Large intestine (tissue), 3 donors: ENCODE data around the gene ERICH2. TPM values are rescaled to one million over a fixed set of nuclear protein-coding genes. Genes with fewer than 3 reads are reported as not detected.
A peak's percentile ranks its signal among the peaks of the same experiment; 100 is the strongest.

Experiments used
- DNase-seq, 2 donors: peaks; one replicate each; pipeline versions ENCODE4 v3.0.0 to v3.0.0-alpha.2; 2013
- H3K27ac ChIP-seq: one replicate; pipeline ENCODE4 v1.5.1; 2013; ENCODE audit warnings: low read length
- H3K27me3 ChIP-seq: 2 replicates; pipeline ENCODE4 v1.6.1; 2013; ENCODE audit warnings: low read length; ENCODE audit not compliant: control insufficient read depth, insufficient read depth
- H3K36me3 ChIP-seq: 2 replicates; pipeline ENCODE4 v1.6.1; 2013; ENCODE audit warnings: low read length; ENCODE audit not compliant: control insufficient read depth, insufficient read depth
- H3K4me1 ChIP-seq: one replicate; pipeline ENCODE4 v1.6.1; 2013; ENCODE audit warnings: low read length; ENCODE audit not compliant: control insufficient read depth, insufficient read depth
- H3K4me3 ChIP-seq: one replicate; pipeline ENCODE4 v1.5.1; 2013; ENCODE audit warnings: low read length
- H3K9me3 ChIP-seq: one replicate; pipeline ENCODE4 v1.6.1; 2013; ENCODE audit warnings: mild to moderate bottlenecking, low read depth, low read length, moderate library complexity; ENCODE audit not compliant: control insufficient read depth
- WGBS: methylation state at CpG from one replicate; pipeline ENCODE4 v1.1.5; 2013; ENCODE audit warnings: low lambda C conversion rate; ENCODE audit not compliant: insufficient coverage; 5-methylcytosine and 5-hydroxymethylcytosine counted together
- polyA plus RNA-seq: library from polyadenylated mRNA; unstranded; fragments of 120-200 nt; gene quantifications from one replicate; pipeline ENCODE4 v1.2.1, GENCODE V29; 2013

ERICH2 gene
- polyA plus RNA-seq, 1 donor, result 0.69 TPM

- H3K4me3 ChIP-seq, result peak overlapping the region; percentile 21
- no peak overlapping the region for H3K27ac ChIP-seq
- no peaks in the 10 kb centered on the region for H3K36me3 ChIP-seq
- peaks cover 22% of the 10 kb centered on the region for H3K9me3 ChIP-seq
- H3K4me1 ChIP-seq, result peaks cover 21% of the 10 kb centered on the region
- no CpG with 5 or more reads among the region's 61 CpGs for WGBS
- peak in 1 of 2 donors; percentile 16 for DNase-seq
- H3K27me3 ChIP-seq, result peaks cover 91% of the 10 kb centered on the region
These were observed 53.1 kb downstream of the ERICH2 start for GRCh38 chr2:170823088-170823897.

GRCh38 chr2:170823898-170824215 lies 53.7 kb downstream of the ERICH2 start:
- no CpG with 5 or more reads among the region's 11 CpGs for WGBS
- H3K4me3 ChIP-seq, result no peak overlapping the region

GRCh38 chr2:170824526-170825015 lies 54.4 kb downstream of the ERICH2 start:
- H3K4me3 ChIP-seq, result no peak overlapping the region
- H3K27me3 ChIP-seq, result peaks cover 86% of the 10 kb centered on the region
- peaks cover 13% of the 10 kb centered on the region for H3K4me1 ChIP-seq
- no CpG with 5 or more reads among the region's 2 CpGs for WGBS
- peaks cover 22% of the 10 kb centered on the region for H3K9me3 ChIP-seq
- DNase-seq, result no peak
- H3K27ac ChIP-seq, result no peak overlapping the region
- no peaks in the 10 kb centered on the region for H3K36me3 ChIP-seq

More at GRCh38 chr2:170823898-170824215, 53.7 kb downstream of the ERICH2 start:
- H3K27me3 ChIP-seq, result peaks cover 91% of the 10 kb centered on the region
- no peaks in the 10 kb centered on the region for H3K36me3 ChIP-seq
- peaks cover 22% of the 10 kb centered on the region for H3K9me3 ChIP-seq
- DNase-seq, result no peak
- peaks cover 15% of the 10 kb centered on the region for H3K4me1 ChIP-seq
- H3K27ac ChIP-seq, result no peak overlapping the region

DNA sequence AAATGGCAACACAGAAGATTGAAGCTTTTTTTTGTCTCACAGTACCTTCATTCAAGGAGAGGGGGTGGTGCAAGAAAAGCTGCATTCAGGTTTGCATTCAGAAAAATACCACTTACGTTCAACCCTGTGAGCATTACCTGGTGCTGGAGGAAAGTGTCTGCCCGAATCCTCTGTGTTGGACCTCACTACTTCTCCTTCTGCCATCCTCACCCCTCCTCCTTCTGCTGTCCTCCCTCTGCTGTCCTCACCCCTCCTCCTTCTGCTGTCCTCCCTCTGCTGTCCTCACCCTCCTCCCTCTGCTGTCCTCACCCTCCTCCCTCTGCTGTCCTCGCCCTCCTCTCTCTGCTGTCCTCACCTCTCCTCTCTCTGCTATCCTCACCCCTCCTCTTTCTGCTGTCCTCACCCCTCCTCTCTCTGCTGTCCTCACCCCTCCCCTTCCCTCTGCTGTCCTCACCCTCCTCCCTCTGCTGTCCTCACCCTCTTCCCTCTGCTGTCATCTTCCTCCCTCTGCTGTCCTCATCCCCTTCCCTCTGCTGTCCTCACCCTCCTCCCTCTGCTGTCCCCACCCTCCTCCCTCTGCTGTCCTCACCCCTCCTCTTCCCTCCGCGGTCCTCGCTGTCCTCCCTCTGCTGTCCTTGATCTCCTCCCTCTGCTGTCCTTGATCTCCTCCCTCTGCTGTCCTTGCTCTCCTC lies 57.8 kb downstream of the ERICH2 start:
- Histone ChIP-seq H3K36me3 (no peaks in the 10 kb centered on the region), H3K27me3 (peaks cover 52% of the 10 kb centered on the region)
- WGBS, result 86% methylated on average over 4 of the region's 6 CpGs

DNA sequence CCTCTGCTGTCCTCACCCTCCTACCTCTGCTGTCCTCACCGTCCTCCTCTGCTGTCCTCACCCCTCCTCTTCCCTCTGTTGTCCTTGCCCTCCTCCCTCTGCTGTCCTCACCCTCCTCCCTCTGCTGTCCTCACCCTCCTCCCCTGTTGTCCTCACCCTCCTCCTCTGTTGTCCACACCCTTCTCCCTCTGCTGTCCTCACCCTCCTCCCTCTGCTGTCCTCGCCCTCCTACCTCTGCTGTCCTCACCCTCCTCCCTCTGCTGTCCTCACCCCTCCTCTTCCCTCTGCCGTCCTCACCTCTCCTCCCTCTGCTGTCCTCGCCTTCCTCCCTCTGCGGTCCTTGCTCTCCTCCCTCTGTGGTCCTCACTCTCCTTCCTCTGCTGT lies 58.3 kb downstream of the ERICH2 start:
- Histone ChIP-seq H3K4me3 (no peak overlapping the region), H3K36me3 (no peaks in the 10 kb centered on the region), H3K27ac (no peak overlapping the region), H3K4me1 (no peaks in the 10 kb centered on the region), H3K27me3 (peaks cover 47% of the 10 kb centered on the region), H3K9me3 (peaks cover 3% of the 10 kb centered on the region)
- no peak for DNase-seq
- WGBS, result 89% methylated on average over 4 of the region's 5 CpGs

More for the DNA sequence above, 57.8 kb downstream of the ERICH2 start:
- Histone ChIP-seq H3K27ac (no peak overlapping the region), H3K4me1 (no peaks in the 10 kb centered on the region), H3K4me3 (no peak overlapping the region), H3K9me3 (peaks cover 8% of the 10 kb centered on the region)
- no peak for DNase-seq

DNA sequence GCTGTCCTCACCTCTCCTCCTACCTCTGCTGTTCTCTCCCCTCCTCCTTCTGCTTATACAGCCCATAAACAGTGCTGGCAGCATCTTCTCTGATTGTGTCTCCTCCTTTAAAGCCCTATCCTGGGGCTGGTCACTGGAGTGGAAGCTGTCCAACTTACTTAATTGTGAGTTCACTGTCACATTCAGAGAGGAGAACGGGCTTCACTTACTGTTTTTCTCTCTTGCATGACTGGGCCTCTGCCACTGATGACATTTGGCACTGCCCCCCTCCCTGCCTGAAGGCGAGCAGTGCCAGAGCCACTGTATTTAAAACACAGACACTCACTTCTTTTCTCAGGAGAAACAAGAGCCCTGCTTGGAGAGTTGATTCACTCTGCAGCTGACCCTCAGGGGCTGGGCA lies 58.9 kb downstream of the ERICH2 start:
- no peaks in the 10 kb centered on the region for H3K9me3 ChIP-seq
- no peak overlapping the region for H3K27ac ChIP-seq
- no CpG with 5 or more reads among the region's 2 CpGs for WGBS
- peaks cover 42% of the 10 kb centered on the region for H3K27me3 ChIP-seq
- no peaks in the 10 kb centered on the region for H3K36me3 ChIP-seq
- no peak overlapping the region for H3K4me3 ChIP-seq
- no peak for DNase-seq
- no peaks in the 10 kb centered on the region for H3K4me1 ChIP-seq

GRCh38 chr2:170830166-170830565 lies 60.0 kb downstream of the ERICH2 start:
- whole genome bisulfite sequencing, result no CpG with 5 or more reads among the region's 3 CpGs
- no peak overlapping the region for H3K27ac ChIP-seq
- H3K27me3 ChIP-seq, result peaks cover 32% of the 10 kb centered on the region
- no peaks in the 10 kb centered on the region for H3K9me3 ChIP-seq
- no peak overlapping the region for H3K4me3 ChIP-seq
- DNase-seq, result no peak
- H3K4me1 ChIP-seq, result no peaks in the 10 kb centered on the region
- no peaks in the 10 kb centered on the region for H3K36me3 ChIP-seq

GRCh38 chr2:170831115-170831514 lies 60.9 kb downstream of the ERICH2 start:
- Histone ChIP-seq H3K9me3 (no peaks in the 10 kb centered on the region), H3K27ac (no peak overlapping the region), H3K4me3 (no peak overlapping the region), H3K4me1 (no peaks in the 10 kb centered on the region), H3K27me3 (peaks cover 27% of the 10 kb centered on the region), H3K36me3 (no peaks in the 10 kb centered on the region)
- DNase-seq, result no peak
- 88% methylated on average over 2 of the region's 4 CpGs for WGBS

GRCh38 chr2:170836027-170836426 lies 65.8 kb downstream of the ERICH2 start:
- Histone ChIP-seq H3K36me3 (no peaks in the 10 kb centered on the region), H3K4me3 (no peak overlapping the region), H3K9me3 (peaks cover 4% of the 10 kb centered on the region), H3K27ac (no peak overlapping the region), H3K27me3 (peaks cover 9% of the 10 kb centered on the region), H3K4me1 (no peaks in the 10 kb centered on the region)
- no peak for DNase-seq
- WGBS, result 73% methylated on average over 3 of the region's 5 CpGs

DNA sequence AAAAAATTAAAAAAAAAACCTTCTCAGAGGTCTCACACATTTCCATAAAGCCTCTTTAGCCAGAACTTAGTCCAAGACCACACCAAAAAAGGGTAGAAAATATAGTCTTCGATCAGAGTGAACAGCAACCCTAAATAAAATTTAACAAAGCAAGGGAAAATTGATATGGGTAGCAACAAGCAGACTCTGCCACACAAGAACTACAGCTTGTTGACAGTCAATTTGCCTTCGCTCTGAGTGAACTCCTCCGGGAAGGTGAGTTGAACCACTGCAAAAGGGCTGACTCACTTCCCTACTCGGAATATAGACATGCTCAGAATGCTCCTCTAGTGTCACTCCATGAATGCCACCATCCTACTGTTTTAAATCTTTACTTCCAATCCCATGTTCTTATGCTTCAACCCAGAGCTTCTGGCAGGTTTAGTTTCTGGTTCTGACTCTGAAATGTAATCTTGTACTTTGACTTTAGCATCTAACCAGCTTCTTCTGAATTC lies 70.6 kb downstream of the ERICH2 start:
- Histone ChIP-seq H3K27ac (no peak overlapping the region), H3K4me3 (no peak overlapping the region), H3K27me3 (peaks cover 13% of the 10 kb centered on the region), H3K36me3 (no peaks in the 10 kb centered on the region), H3K4me1 (no peaks in the 10 kb centered on the region), H3K9me3 (peaks cover 4% of the 10 kb centered on the region)
- no peak for DNase-seq
- WGBS, result no CpG with 5 or more reads among the region's 4 CpGs
